GM12874 (cell line): ENCODE results near the gene MGMT.

ENCODE experiments used
- TF ChIP-seq, protein P1 (sequence below): IDR thresholded peaks from 2 replicates; pipeline ENCODE4 v1.5.1; 2011; ENCODE audit warnings: low read depth, mild to moderate bottlenecking, control low read depth, low read length, moderate library complexity; ENCODE audit not compliant: insufficient read depth

MGMT gene

DNA sequence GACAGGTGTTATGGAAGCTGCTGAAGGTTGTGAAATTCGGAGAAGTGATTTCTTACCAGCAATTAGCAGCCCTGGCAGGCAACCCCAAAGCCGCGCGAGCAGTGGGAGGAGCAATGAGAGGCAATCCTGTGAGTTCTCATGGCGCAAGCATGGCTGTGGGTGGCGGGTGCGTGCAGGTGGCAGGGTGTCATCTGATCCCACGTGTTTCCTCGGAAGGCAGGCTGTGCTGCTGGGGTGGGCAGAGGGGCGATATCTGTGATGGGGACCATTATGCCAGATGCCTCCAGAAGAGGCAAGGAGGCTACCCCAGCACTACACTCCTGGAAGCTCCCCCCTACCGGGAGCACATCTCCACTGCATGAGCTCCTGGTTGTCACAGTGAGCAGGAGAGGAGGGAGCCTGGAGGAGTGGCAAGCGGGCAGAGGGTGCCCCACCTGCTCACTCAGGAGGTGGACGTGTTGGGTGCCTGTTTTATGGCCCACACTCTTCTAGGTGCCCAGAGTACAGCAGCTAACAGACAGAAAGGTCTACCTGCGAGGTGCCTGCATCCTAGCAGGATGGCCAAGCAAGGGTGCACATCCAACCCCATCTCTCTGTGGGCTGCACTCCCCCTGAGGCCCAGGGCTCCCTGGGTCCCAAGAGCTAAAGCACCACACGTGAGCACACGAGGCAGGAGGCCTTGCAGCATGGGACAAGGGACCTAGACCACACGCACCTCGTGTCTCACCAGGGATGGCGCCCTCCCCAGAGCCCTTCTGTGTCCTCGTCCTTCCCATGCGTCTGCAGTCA, 292.4 kb downstream of the MGMT start:
- TF ChIP-seq, protein P1, sequence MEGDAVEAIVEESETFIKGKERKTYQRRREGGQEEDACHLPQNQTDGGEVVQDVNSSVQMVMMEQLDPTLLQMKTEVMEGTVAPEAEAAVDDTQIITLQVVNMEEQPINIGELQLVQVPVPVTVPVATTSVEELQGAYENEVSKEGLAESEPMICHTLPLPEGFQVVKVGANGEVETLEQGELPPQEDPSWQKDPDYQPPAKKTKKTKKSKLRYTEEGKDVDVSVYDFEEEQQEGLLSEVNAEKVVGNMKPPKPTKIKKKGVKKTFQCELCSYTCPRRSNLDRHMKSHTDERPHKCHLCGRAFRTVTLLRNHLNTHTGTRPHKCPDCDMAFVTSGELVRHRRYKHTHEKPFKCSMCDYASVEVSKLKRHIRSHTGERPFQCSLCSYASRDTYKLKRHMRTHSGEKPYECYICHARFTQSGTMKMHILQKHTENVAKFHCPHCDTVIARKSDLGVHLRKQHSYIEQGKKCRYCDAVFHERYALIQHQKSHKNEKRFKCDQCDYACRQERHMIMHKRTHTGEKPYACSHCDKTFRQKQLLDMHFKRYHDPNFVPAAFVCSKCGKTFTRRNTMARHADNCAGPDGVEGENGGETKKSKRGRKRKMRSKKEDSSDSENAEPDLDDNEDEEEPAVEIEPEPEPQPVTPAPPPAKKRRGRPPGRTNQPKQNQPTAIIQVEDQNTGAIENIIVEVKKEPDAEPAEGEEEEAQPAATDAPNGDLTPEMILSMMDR, result no peak

DNA sequence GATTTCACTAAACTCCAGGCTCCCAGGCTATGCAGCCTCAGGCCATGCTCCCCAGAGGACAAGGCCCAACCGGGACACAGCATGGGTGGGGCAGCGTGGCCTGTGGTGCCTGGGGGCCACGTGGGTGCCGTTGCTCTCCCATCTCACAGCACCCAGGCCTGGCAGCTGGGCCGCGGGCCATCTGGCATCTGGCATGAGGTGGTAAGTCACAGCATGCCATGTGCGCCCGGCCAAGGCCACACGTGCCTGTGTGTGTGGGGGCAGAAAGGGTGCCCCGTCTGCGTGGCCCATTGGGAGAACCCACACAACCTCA, 292.9 kb downstream of the MGMT start:
- TF ChIP-seq, protein P1, result no peak

DNA sequence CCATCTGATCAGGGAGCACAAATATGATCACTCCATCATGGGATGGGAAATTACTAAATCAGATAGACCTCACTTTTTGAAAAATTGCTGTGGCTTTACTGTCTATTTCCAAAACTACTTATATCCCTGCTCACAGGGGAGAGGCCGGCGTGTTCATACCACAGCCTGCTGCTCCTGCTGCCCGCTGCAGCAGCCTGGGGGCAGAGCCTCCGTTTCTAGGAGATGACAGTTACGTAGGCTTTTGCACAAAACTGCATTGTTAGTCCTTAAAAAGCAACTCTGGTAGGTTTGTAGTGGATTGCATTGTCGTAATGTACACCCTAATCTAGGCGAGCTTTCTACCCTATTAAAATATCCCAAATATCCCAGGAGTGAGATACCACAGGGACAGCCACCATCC, 293.4 kb downstream of the MGMT start:
- TF ChIP-seq, protein P1, result no peak

DNA sequence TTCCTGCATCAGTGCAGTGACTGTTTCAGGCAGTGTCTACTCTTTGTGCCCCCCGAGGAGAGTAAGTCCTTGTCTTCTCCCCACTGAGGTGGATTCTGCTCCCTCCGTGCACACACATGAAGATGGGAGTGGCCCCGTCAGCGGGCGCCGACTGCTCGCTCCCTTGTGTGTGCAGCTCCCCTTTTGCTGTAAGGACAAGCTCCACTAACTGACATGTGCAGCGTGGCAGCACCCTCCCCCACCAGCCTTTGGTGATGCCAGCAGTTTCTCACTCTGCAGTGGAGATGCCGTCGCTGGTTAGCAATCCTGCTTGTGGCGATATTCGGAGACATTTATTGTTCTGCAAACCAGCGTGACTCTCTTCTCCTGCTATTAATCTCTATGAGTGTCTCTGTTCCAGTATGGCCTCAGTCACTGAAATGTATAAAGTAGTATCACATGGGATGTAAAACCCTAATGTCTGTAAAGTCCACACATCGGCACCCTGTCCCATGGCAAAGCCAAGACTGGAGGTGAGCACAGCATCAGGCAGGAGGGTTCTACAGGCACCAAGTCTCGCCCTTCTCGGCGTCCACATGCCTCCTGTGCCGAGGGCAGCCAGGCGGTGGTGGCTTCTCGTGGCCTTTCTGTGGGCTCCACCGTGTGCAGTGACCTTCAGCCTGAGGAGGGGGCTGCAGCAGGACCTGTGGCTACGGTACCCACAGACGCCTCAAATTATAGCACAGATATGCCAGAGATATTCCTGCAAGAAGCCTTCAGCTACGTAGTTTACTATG, 294.3 kb downstream of the MGMT start:
- TF ChIP-seq, protein P1, result no peak

DNA sequence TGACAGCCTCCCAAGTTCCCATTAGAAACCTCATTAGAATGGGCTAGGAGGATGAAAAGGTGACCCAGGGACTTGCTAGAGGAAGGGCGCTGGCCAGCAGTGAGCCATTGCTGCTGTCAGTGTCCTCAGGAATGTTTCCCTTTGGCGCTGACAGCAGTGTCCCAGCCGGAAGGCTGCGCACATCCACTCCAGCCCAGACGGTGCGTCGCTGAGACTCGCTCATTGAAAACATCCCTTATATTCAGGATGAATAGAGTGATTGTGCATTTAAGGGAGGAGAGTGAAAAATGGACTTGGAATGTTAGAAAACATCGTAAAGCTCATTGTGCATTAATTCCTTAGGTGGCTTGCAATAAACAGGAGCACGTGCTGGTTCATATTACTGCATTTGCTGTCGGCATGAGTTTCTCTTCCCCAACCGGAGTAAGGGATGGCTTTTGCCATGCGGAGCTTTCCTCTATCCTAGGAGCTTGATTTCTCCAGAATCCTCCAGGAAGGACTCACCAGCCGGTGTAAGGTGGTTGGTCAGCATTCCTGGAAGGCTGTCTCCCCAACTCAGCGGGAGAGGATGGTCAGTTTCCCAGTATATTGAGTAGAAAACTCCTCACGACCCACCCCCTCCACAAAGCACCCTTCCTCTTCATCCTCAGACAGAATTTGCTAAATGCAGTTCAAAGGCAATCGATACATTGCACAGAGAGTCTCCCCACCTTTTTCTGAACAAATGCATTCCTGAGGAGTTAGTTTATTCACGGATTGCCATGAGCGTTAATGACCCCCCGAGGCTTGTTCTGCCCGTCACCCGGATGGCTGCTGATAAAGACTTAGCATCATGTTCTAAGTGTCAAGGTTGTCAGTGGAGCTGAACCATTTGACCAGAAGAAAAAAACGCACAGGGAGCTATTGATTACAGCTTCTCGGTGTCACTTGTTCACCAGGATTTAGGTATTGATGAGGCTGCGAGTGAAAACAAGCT, 295.2 kb downstream of the MGMT start:
- TF ChIP-seq, protein P1, result no peak

DNA sequence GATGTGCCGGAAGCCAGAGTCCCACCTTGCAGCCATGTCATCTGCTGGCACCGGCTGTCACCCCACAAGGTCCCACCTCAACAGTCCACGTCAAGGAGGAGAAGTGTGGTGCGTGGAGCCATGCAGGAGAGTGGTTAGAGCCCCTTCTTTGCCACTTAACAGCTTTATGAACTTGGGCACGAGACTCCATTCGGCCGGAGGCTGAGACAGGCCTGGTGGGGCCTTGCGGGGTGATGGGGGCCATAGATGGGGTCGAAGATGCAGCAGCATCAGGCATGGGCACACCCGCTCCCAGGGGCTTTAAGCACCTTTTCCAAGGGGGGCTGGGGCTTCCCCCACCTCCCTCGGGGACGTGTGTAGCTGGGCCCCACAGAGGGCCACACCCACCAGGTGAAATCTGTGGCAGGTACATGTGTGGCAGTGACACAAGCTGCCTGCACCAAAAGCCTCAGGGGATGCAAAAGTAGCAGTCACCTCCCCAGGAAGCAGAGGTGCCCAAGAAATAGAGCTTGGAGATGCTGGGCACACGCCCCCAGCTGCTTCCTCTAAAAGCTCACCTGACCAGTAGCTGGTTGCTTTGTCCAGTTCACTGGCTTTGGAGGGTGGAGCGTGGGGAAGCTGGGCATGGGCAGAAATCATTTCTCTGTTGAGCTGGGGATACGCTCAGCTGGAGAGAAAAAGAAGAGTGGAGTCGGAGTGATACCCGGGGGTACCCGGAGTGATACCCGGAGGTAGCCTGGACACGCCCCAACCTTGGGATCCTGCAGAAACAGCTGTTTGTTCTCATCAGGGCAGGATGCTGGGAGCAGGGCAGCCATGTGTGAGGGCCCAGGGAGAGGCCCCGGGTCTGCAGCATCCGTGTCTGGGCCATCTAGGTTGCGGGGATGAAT, 297.2 kb downstream of the MGMT start:
- TF ChIP-seq, protein P1, result no peak
